Memory B cell (primary cell): Measurements from ENCODE around the gene SUSD3.
"Not testable (repeated sequence)": the region's sequence is repeated elsewhere in the genome, so short reads cannot be mapped to it uniquely, and the experiment has no call there.

Experiments
- ATAC-seq: fragments of 150-1000 bp; cut with Tn5 transposase; 2 replicates; pipeline ENCODE4 v1.10.0; 2021; ENCODE audit warnings: low read depth, mild to moderate bottlenecking, moderate library complexity
- DNase-seq, 2 donors: peaks; one replicate each; pipeline ENCODE4 v3.0.0; 2022; ENCODE audit warnings: low spot score in 2 of 2
- H3K27ac Mint-ChIP-seq: one replicate; pipeline ENCODE4 v1.8.0; 2022; ENCODE audit warnings: mild to moderate bottlenecking, moderate library complexity, mixed read lengths
- H3K27me3 Mint-ChIP-seq: one replicate; pipeline ENCODE4 v1.8.0; 2022; ENCODE audit warnings: mixed read lengths
- H3K36me3 Mint-ChIP-seq: one replicate; pipeline ENCODE4 v1.8.0; 2022; ENCODE audit warnings: mild to moderate bottlenecking, mixed read lengths
- H3K4me1 Mint-ChIP-seq: one replicate; pipeline ENCODE4 v1.8.0; 2022; ENCODE audit warnings: mixed read lengths
- H3K4me3 Mint-ChIP-seq: one replicate; pipeline ENCODE4 v1.8.0; 2022; ENCODE audit warnings: mild to moderate bottlenecking, moderate library complexity, mixed read lengths
- H3K9me3 Mint-ChIP-seq: one replicate; pipeline ENCODE4 v1.8.0; 2022; ENCODE audit warnings: mixed read lengths

Gene SUSD3

GRCh38 chr9:93058355-93059010, at the start of gene SUSD3:
SUSD3 (plus strand) TSS chr9:93058701; CDS start chr9:93058743, 42 bp downstream.
- H3K9me3 Mint-ChIP-seq: no peaks in the 10 kb centered on the region
- peak within 1 kb of the TSS; percentile 88 for H3K4me3 Mint-ChIP-seq
- peak; percentile 60 to 71 for DNase-seq
- peak; percentile 57 for ATAC-seq
- H3K27me3 Mint-ChIP-seq: no peaks in the 10 kb centered on the region
- peaks cover 54% of the 10 kb centered on the region for H3K4me1 Mint-ChIP-seq
- peaks cover 3% of the 10 kb centered on the region for H3K36me3 Mint-ChIP-seq
- H3K27ac Mint-ChIP-seq: peak within 1 kb of the TSS; percentile 95

- Mint-ChIP-seq H3K36me3 (peaks cover 43% of the 10 kb centered on the region), H3K4me3 (no peak overlapping the region), H3K27me3 (no peaks in the 10 kb centered on the region), H3K27ac (peak overlapping the region; percentile 60), H3K9me3 (no peaks in the 10 kb centered on the region), H3K4me1 (peaks cover 8% of the 10 kb centered on the region)
- ATAC-seq (no peak), DNase-seq (no peak)
Observed at GRCh38 chr9:93009337-93010015, 49.0 kb upstream of the SUSD3 start.

- Mint-ChIP-seq H3K36me3 (peaks cover 43% of the 10 kb centered on the region), H3K9me3 (no peaks in the 10 kb centered on the region), H3K27me3 (no peaks in the 10 kb centered on the region), H3K4me1 (peaks cover 8% of the 10 kb centered on the region), H3K27ac (no peak overlapping the region), H3K4me3 (no peak overlapping the region)
- DNase-seq (no peak), ATAC-seq (no peak)
Observed at GRCh38 chr9:93010056-93010455, 48.4 kb upstream of the SUSD3 start.

- no peak for ATAC-seq
- no peak for DNase-seq
- Mint-ChIP-seq H3K9me3 (no peaks in the 10 kb centered on the region), H3K27me3 (no peaks in the 10 kb centered on the region), H3K4me3 (no peak overlapping the region), H3K27ac (no peak overlapping the region), H3K36me3 (peaks cover 43% of the 10 kb centered on the region), H3K4me1 (peaks cover 8% of the 10 kb centered on the region)
Observed at GRCh38 chr9:93010704-93011103, 47.8 kb upstream of the SUSD3 start.

GRCh38 chr9:93011114-93011513, 47.4 kb upstream of the SUSD3 start:
- Mint-ChIP-seq H3K27me3 (no peaks in the 10 kb centered on the region), H3K36me3 (peaks cover 42% of the 10 kb centered on the region), H3K4me3 (no peak overlapping the region), H3K9me3 (no peaks in the 10 kb centered on the region), H3K27ac (peak overlapping the region; percentile 50), H3K4me1 (peaks cover 8% of the 10 kb centered on the region)
- ATAC-seq: no peak
- no peak for DNase-seq

- ATAC-seq (no peak), DNase-seq (no peak)
- Mint-ChIP-seq H3K27me3 (no peaks in the 10 kb centered on the region), H3K9me3 (no peaks in the 10 kb centered on the region), H3K4me1 (peaks cover 8% of the 10 kb centered on the region), H3K4me3 (no peak overlapping the region), H3K27ac (no peak overlapping the region), H3K36me3 (peaks cover 42% of the 10 kb centered on the region)
Observed at GRCh38 chr9:93012963-93013855, 45.3 kb upstream of the SUSD3 start.

- DNase-seq (no peak), ATAC-seq (no peak)
- Mint-ChIP-seq H3K27ac (no peak overlapping the region), H3K27me3 (no peaks in the 10 kb centered on the region), H3K4me1 (peaks cover 8% of the 10 kb centered on the region), H3K4me3 (no peak overlapping the region), H3K36me3 (peaks cover 41% of the 10 kb centered on the region), H3K9me3 (no peaks in the 10 kb centered on the region)
Observed at GRCh38 chr9:93013856-93014582, 44.5 kb upstream of the SUSD3 start.

- not testable (repeated sequence) for DNase-seq, H3K4me3 Mint-ChIP-seq, H3K9me3 Mint-ChIP-seq, H3K27me3 Mint-ChIP-seq, H3K4me1 Mint-ChIP-seq, H3K27ac Mint-ChIP-seq, ATAC-seq
- H3K36me3 Mint-ChIP-seq: peaks cover 42% of the 10 kb centered on the region
Observed at GRCh38 chr9:93015190-93015589, 43.3 kb upstream of the SUSD3 start.

- Mint-ChIP-seq H3K4me1 (peaks cover 7% of the 10 kb centered on the region), H3K9me3 (no peaks in the 10 kb centered on the region), H3K27ac (no peak overlapping the region), H3K27me3 (no peaks in the 10 kb centered on the region), H3K4me3 (no peak overlapping the region), H3K36me3 (peaks cover 40% of the 10 kb centered on the region)
- ATAC-seq (no peak), DNase-seq (no peak)
Observed at GRCh38 chr9:93017621-93018020, 40.9 kb upstream of the SUSD3 start.

- no peak for DNase-seq
- Mint-ChIP-seq H3K27ac (no peak overlapping the region), H3K4me1 (peaks cover 10% of the 10 kb centered on the region), H3K36me3 (peaks cover 33% of the 10 kb centered on the region), H3K27me3 (no peaks in the 10 kb centered on the region), H3K4me3 (no peak overlapping the region), H3K9me3 (no peaks in the 10 kb centered on the region)
- ATAC-seq: no peak
Observed at GRCh38 chr9:93020151-93020550, 38.4 kb upstream of the SUSD3 start.

GRCh38 chr9:93020771-93021670, 37.5 kb upstream of the SUSD3 start:
- no peaks in the 10 kb centered on the region for H3K9me3 Mint-ChIP-seq
- H3K4me1 Mint-ChIP-seq: peaks cover 12% of the 10 kb centered on the region
- no peaks in the 10 kb centered on the region for H3K27me3 Mint-ChIP-seq
- peaks cover 31% of the 10 kb centered on the region for H3K36me3 Mint-ChIP-seq
- ATAC-seq (no peak), DNase-seq (no peak)
- no peak overlapping the region for H3K27ac Mint-ChIP-seq
- no peak overlapping the region for H3K4me3 Mint-ChIP-seq

- Mint-ChIP-seq H3K4me1 (peaks cover 17% of the 10 kb centered on the region), H3K9me3 (no peaks in the 10 kb centered on the region), H3K27ac (no peak overlapping the region), H3K27me3 (no peaks in the 10 kb centered on the region), H3K36me3 (peaks cover 31% of the 10 kb centered on the region), H3K4me3 (no peak overlapping the region)
- ATAC-seq: no peak
- no peak for DNase-seq
Observed at GRCh38 chr9:93022066-93022465, 36.4 kb upstream of the SUSD3 start.
